HG02981 (cell line): Measurements from ENCODE around the gene GTPBP10.
"Not testable (repeated sequence)": the region's sequence is repeated elsewhere in the genome, so short reads cannot be mapped to it uniquely, and the experiment has no call there.

Experiments
- ATAC-seq: cut with Tn5 transposase; IDR thresholded peaks from one replicate; pipeline ENCODE4 v1.9.1; 2021; ENCODE audit warnings: mild to moderate bottlenecking, moderate library complexity; ENCODE audit not compliant: unreplicated experiment

GTPBP10 gene

DNA sequence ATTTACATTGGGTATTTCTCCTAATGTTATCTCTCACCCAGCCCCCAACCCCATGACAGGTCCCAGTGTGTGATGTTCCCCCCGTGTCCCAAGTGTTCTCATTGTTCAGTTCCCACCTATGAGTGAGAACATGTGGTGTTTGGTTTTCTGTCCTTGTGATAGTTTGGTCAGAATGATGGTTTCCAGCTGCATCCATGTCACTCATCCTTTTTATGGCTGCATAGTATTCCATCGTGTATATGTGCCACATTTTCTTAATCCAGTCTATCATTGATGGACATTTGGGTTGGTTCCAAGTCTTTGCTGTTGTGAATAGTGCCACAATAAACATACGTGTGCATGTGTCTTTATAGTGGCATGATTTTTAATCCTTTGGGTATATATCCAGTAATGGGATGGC lies 3.5 kb downstream of the GTPBP10 start:
- ATAC-seq = not testable (repeated sequence)

DNA sequence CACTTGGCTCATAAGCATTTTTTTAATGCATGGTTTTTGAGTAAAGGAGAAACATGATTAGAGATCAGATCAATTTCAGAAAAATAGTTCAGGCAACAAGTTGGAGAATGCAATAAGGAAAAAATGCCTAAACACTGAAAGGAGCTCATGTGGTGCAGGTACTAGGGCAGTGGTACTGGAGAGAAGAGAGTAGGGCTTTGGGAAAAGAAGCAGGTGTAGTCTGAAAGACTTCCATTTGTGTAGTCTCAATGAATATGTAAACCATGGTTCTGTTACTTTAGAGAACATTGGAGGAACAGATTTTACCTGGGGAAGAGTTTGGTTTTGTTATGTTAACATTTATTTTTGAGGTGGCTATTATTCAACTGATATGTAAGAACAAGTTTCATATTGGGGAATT lies 5.5 kb downstream of the GTPBP10 start:
- ATAC-seq = no peak

DNA sequence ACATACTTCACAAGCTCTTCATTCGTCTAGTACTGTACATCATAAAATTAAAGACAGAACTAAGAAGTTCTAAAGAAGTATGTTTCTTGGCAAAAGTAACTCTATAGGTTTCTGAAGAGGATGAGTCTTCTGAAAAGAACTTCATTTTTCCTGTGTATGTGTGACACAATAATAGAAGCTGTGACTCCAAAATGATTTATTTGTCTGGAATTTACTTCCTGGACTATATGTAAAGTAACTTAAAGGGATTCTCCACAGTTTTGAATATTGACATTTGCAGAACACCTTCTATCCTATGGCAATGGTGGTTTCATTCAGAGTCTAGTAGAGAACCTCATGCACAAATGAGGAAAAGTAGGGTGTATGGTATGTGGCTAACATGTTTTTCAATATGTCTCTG lies 36.9 kb downstream of the GTPBP10 start:
- ATAC-seq = no peak

DNA sequence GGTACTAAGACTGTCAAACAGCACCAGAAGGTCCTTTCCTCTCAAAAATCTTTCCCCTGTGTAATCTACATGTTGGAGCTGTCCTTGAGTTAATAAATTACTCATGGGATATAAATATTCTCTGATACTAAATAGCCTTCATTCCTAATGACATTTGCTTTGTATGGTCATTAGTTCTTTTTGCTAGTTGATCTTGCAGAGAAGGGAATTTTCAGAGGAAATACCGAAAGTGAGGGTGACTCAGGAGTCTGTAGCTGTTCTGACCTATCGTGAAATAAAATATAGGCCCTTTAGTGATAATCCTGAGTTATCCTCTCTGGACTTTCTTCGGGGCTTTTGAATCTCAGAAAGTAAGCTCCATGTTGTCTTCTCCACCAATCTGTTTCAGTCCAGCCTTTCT lies 37.3 kb downstream of the GTPBP10 start:
- ATAC-seq = no peak

DNA sequence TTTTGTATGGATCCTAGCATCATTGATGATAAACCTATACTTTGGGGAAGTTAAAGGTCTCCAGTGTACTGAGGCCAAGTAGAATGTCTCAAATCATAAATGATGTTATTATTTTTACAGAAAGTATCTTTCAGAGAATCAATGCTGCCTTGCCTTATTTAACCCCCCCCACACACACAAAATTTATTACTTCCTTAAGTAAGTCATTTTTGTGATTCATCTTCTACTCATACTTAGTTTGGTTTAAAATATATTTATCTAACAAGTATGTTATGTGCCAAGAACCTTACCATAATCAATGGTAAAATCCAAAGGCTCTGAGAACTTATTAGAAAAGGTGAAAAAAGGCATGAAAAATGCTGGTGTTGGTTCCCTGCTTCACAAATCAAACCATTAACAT lies 37.9 kb downstream of the GTPBP10 start:
- no peak for ATAC-seq

DNA sequence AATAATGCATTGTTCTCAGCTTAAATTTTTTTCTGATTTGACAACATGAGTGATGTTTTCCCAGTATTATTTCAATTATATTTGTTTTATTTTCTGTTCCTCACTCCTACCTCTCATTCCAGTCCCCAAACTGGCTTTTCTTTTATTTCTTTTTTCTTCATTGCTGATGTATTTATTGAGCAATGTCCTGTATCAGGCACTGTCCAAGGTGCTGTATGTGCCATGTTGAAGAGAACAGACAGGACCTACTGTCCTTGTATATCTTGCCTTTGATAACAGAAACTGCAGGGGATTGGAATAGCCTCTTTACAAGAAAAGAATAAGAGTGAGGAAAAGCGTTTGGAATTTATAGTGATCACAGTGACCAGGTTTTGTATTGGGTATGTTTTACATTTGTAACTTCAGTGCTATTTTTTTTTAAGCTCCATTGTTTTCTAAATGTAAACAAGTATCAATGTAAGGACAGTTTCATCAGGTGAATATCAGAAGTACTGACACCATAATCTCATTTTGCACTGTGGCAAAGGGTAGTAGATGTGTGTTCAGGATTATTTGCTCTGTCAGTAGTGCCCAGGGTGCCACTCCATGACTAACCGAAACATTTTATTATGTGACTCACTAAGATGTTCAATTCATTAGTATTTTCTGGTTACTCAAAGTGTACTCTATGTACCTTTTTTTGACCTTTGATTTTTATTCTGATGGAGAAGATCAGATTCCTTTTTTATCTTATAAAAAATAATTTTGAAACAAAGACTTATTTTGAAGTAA lies 41.1 kb downstream of the GTPBP10 start:
- ATAC-seq = no peak

DNA sequence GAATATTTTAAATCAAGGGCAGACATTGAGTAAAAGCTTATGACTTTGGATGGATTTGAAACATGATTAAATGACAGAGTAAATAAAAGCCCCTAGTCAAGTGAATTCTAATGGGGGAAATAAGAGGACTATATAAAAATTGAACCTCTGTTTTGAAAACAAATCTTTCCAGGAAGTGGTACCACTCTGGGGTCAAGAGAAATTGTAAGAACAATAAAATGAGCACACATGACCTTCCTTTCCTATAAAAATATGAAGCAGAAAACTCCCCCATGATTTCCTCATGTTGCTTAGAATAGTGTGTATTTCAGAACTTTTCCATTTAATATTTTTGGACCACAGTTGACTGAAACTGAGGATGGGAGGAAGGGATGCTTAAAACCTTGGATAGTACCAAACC lies 44.4 kb downstream of the GTPBP10 start:
- ATAC-seq = no peak

DNA sequence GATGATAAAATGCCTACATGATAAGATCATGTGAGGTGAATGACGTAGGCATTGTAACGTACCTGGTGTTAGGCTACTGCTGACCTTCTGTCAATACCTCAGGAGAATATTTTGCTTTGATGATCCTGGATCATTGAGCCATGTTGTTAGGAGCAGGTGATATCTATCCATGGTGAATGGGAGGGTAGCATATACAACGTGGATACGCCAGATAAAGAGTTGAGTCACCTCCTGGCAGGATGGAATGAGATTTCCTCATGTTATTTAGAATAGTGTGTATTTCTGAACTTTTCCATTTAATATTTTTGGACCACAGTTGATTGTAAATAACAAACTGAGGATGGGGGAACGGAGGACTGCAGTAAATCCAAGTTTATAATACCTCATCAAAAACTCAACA lies 45.0 kb downstream of the GTPBP10 start:
- ATAC-seq = no peak

DNA sequence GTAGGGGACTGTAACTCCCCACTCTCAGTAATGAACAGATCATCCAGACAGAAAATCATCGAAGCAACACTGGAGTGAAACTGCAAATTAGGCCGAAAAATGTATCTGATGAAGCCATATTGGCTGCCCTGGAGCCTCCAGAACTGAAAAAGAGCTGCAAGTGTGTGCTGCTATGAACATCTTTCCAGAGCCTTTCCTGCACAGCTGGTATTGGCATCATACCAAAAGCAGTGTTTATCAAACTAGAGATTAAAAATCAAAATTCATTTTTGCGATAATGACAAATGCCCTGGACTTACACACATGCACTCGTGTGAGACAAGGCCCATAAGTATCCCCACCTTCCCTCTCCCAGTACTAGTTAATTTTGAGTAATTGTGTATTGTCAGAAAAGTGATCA lies 49.9 kb downstream of the GTPBP10 start:
- no peak for ATAC-seq

DNA sequence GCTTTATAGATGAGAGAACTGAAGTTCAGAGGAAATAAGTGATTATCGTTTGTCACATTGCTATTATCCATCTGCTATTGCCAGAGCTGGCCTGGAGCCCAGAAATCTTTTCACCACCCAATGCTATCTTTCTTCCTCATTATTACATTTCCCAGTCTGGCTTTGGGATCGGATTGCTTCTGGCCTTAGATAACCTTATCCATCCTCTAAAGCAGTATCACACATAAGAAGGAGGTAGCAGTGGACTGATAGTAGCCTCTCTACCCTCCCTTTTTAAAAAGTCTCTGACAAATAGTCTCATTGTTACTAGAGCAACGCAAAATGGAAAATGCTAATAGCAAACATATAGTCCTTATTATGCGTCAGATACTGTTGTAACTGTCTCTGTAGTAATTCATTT lies 55.5 kb downstream of the GTPBP10 start:
- no peak for ATAC-seq

DNA sequence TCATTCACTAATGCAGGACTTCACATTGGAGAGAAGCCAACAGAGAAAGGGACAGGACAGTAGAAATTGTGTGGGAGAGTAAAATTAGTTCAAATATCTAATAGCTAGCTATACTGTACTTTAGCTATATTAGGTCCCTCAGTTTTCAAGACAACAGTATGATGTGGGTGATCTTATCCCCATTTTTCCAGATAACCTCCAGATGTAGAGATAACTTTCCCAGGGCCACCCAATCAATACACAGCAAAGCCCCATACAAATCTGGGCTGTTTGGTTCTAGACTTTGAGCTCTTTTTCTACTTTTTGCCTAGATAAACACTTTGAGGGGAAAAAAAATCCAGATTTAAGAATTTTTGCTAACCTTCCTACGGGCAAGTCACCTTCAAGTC lies 56.3 kb downstream of the GTPBP10 start:
- ATAC-seq = no peak

DNA sequence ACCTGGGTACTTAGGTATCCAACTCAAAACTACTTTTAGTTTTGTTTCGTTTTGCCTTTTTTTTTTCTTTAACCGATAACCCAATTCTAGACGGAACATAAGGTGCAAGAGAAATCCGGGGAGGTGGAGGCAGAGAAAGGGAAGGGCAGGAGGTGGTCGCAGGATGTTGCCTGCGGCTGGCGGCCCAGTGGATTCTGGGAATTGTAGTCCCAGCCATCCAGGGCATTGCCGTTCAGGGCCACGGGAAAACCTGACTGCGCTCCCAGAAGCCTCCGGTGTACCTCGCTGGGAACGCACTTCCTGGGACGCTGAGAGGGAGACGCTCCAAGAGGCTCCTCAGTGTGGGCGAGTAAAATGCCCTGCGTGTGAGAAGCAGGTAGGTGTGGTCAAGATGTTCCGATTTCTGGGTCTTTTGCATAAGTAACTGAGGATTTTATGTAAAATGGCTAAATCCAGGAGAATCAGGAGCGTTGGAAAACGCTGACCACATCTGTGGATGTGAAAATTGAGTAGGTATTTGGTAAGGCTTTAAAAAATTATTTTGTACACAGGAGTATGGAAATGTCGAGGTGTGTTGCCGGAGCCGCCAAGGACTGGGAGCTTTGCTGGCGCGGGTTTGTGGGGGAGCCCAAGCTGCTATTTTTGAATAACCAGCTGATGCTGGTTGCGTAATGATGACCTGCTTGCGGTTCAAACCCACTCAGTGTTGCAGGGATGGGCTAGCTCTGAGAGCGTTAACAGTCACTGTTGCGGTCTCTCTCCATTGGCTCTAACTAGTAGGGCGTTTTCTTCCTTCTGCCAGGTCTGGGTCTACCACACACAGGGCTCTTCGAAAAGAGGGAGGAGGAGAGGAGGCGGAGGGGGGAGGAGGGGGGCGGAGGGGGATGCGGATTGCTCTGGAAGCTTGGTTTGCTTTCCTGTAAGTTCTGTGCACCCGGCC lies 56.9 kb downstream of the GTPBP10 start, which contains the start of gene CLDN12:
CLDN12 (plus strand) TSS at position 288 of the 940 bp plus-strand sequence. CDS start 9,216 bp downstream, outside the sequence.
- peak; percentile 97 for ATAC-seq

DNA sequence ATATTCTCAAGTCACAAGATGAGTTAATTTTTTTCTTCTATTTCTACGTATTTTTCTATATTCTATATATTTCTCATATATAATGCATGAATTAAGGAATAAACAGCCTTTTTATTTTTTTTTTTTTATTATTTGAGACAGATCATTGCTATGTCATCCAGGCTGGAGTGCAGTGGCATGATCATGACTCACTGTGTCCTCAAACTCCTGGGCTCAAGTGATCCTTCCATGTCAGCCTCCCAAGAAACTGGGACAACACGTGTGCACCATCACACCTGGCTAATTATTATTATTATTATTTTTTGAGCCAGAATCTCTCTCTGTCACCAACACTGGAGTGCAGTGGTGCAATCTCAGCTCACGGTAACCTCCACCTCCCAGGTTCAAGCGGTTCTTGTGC lies 58.3 kb downstream of the GTPBP10 start:
- no peak for ATAC-seq

DNA sequence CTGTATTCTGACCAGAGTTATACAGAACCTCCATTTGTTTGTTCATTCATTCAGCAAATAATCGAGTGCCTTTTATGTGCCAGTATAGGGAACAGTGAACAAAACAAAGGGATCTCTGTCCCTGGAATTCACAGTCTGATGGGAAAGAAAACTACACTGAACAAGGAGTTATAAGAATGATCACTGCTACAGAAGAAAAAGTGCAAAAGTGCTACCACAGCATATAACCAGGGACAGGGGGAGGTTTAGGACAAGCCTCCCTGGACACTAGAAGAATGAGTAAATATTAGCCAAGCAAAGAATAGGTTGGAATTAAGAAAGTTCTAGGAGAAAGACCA lies 60.9 kb downstream of the GTPBP10 start:
- ATAC-seq = no peak

DNA sequence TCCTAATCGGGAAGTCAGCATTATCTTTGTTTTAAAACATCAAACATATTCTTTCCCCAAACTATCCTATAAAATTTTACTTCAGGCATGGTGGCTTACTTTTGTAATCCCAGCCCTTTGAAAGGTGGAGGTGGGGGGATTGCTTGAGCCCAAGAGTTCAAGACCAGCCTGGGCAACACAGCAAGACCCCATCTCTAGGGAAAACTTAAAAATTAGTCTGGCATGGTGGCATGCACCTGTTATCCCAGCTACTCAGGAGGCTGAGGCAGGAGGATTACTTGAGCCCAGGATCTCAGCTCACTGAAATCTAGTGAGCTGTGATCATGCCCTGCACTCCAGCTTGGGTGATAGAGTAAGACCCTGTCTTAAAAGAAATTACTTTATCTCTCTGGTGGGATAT lies 61.6 kb downstream of the GTPBP10 start:
- no peak for ATAC-seq

DNA sequence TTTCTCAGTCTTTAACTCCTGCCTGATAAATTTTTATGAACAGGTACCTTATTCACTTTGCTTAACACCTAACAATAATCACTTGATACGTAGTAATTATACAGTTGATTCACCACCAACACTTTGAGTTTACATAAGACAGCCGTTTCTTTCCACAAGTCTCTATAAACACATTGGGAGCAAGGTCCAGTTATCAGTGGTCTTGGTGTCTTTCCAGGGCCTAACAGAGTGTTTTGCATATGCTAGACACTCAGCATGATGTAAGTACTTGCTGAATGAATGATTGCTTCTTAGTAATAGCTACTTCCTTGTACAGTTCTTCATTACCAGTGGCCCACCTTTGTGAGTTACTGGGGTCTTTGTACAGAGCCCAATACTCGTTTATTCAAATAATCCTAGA lies 63.2 kb downstream of the GTPBP10 start:
- ATAC-seq = no peak

DNA sequence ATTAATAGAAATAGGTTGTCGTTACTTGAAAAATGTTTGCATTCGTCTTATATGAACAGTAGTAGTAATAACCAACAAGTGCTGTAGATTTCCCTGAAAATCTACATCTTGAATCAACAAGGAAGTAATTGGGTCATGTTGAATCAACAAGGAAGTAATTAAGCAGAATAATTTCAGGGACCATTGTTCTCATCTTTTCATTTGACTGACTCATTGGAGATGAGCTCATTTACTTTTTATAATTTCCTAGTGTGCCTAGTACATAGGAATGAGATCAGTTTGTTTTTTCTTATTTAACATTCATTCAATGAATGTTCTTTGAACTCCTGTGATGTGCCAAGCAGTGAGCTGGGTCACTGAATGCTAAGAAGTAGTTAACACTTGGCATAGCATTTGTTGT lies 65.0 kb downstream of the GTPBP10 start:
- no peak for ATAC-seq

DNA sequence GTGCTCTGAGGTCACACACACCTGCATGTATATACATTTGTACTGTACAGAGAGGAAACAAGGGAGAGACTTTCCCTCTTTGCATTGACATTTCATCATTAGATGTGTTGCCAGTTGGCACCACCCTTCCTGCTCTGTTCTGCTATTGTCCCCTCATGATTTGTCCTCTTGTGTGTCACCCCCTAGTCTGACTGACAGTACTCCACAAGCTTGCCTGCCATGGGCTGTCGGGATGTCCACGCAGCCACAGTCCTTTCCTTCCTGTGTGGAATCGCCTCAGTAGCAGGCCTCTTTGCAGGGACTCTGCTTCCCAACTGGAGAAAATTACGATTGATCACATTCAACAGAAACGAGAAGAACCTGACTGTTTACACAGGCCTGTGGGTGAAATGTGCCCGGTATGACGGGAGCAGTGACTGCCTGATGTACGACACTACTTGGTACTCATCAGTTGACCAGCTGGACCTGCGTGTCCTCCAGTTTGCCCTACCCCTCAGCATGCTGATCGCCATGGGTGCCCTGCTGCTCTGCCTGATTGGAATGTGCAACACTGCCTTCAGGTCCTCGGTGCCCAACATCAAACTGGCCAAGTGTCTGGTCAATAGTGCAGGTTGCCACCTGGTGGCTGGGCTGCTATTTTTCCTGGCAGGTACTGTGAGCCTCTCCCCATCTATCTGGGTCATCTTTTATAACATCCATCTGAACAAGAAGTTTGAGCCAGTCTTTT lies 66.1 kb downstream of the GTPBP10 start:
- peak; percentile 60 for ATAC-seq

DNA sequence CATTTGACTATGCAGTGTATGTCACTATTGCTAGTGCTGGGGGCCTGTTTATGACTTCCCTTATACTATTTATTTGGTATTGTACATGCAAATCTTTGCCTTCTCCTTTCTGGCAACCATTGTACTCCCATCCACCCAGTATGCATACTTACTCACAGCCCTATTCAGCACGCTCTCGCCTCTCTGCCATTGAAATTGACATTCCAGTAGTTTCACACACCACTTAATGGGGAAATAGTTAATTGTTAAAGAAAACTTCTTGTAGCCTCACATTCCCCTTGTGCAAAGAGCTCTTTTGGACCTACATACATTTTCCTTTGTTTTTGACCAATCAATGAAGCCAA lies 66.6 kb downstream of the GTPBP10 start:
- no peak for ATAC-seq

DNA sequence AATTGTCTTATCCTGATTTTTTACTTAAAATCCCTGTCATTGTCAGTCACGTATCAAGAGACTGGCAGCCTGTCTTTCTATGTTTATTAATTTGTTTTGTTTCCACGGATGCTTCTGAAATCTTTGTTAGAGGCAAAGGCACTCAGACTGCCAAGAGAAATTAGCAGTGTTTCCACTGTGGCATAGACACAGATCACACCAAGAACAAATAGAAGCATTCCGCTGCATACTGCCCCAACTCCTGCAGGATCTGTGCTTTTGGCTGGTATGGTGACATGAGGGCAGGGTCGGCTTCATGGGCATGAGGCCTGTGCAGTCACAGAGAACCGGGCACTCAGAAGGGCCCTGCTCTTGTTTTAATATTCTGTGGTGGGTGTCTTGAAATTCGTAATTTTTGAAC lies 75.1 kb downstream of the GTPBP10 start:
- ATAC-seq = no peak

DNA sequence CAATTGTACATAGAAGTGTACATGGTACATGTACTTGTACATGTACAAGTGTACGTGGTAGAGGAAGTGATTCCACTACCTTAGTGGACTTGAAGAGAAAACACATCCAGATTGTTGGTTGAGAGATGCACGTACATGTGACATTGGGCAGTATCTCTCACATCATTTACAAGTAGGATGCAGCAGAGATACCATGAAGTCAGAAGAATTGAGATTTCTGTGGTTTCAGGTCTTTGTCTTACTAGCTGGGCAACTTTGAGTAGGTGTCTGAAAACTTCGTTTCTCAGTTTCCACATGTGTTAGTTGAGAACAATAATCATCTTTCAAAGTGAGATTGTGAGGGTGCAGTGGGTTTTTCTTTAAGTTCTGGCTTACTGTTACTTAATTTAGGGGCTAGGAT lies 78.2 kb downstream of the GTPBP10 start:
- peak; percentile 62 for ATAC-seq

DNA sequence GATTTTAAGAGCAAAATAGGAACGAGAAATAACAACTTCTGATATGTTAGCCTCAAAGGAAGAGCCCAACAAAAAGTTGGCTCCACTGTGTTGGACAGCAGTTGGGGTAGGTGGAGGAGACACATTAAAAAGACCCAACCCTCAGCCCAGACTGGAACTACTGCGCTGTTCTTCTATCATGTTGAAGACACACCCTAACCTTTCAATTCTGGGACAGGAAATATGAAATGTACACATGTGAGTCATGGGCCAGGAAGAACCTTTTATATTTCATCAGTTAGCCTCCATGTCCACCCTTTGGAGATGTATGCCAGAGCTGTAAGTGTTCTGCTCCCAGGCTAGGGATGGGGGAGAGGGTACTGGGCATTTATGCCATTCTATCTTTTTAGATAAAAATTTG lies 78.9 kb downstream of the GTPBP10 start:
- no peak for ATAC-seq
